ENCODE measurements around the gene MATK. TPM values are rescaled to one million over a fixed set of nuclear protein-coding genes. Genes with fewer than 3 reads are reported as not detected.

The MATK gene
- polyA plus RNA-seq, 1 donor from 2014 or later, result 2.6 TPM

- no peaks in the 10 kb centered on the region for H4K20me1 ChIP-seq (ENCODE audit: insufficient read depth)
- H3K27me3 ChIP-seq (ENCODE audit: insufficient read depth, low read depth, low read length), result no peaks in the 10 kb centered on the region
- TF ChIP-seq SMC3 (conservative IDR thresholded peaks at IDR 0.05; ENCODE audit: poor library complexity) (no peak), RAD21 (conservative IDR thresholded peaks at IDR 0.05) (no peak), TAF1 (IDR thresholded peaks at IDR 0.05; ENCODE audit: low read depth) (no peak), EP300 (conservative IDR thresholded peaks at IDR 0.05; ENCODE audit: poor library complexity, severe bottlenecking) (no peak), POLR2AphosphoS5 (IDR thresholded peaks at IDR 0.05) (no peak), EZH2 (IDR thresholded peaks at IDR 0.05; ENCODE audit: borderline replicate concordance, insufficient read depth, low read length, poor library complexity, severe bottlenecking) (no peak), CTCF (IDR thresholded peaks at IDR 0.05; ENCODE audit: poor library complexity, severe bottlenecking) (no peak), REST (IDR thresholded peaks at IDR 0.05; ENCODE audit: borderline replicate concordance) (no peak), MXI1 (conservative IDR thresholded peaks at IDR 0.05; ENCODE audit: poor library complexity, severe bottlenecking) (no peak)
- no peaks in the 10 kb centered on the region for H3K9me2 ChIP-seq (ENCODE audit: insufficient read depth, low read length)
- H3K79me2 ChIP-seq (replicated peaks; ENCODE audit: insufficient read depth, low read length), result no peaks in the 10 kb centered on the region
- H3K27ac ChIP-seq (ENCODE audit: low read length), result no peak overlapping the region
- H3K9me3 ChIP-seq (ENCODE audit: low read length), result no peaks in the 10 kb centered on the region
- H3K4me2 ChIP-seq (ENCODE audit: low read length), result no peak overlapping the region
- H2AFZ ChIP-seq (ENCODE audit: low read depth, low read length), result no peak overlapping the region
- no peak overlapping the region for H3K9ac ChIP-seq (ENCODE audit: low read length)
- no peaks in the 10 kb centered on the region for H3F3A ChIP-seq (ENCODE audit: insufficient read depth, low read length, poor library complexity, severe bottlenecking)
- no peak overlapping the region for H3K4me3 ChIP-seq (ENCODE audit: low read length)
- H3K36me3 ChIP-seq (ENCODE audit: insufficient read depth, low read length), result no peaks in the 10 kb centered on the region
Observed at GRCh38 chr19:3730457-3730958, 55.7 kb downstream of the MATK start.

Small RNAs within 50 kb of the gene (small RNA-seq; reads per million reads assigned to genes)
- 0 reads per million in 3 experiments for gene AC005777.1

Other genes starting within 250 kb of the MATK start
- gene TEKTIP1, start 247.2 kb downstream of the MATK start, polyA plus RNA-seq, result 1.2 TPM in 1 of 2 replicates, not detected in the other
- 38.5 and 41.4 TPM in 2 replicates for gene MFSD12, start 228.8 kb downstream of the MATK start, polyA plus RNA-seq
- 17.3 and 22.6 TPM in 2 replicates for gene HMG20B, start 213.4 kb downstream of the MATK start, polyA plus RNA-seq
- gene GIPC3, start 200.9 kb downstream of the MATK start, polyA plus RNA-seq, result not detected in 2 replicates
- not detected in 2 replicates for gene TBXA2R, start 179.5 kb downstream of the MATK start, polyA plus RNA-seq
- 21.4 and 26.6 TPM in 2 replicates for gene CACTIN, start 159.6 kb downstream of the MATK start, polyA plus RNA-seq
- gene PIP5K1C, start 85.9 kb downstream of the MATK start, polyA plus RNA-seq, result 7.0 and 7.1 TPM in 2 replicates
- gene TJP3, start 78.0 kb downstream of the MATK start, polyA plus RNA-seq, result 0.15 TPM in 1 of 2 replicates, not detected in the other
- gene APBA3, start 24.7 kb downstream of the MATK start, polyA plus RNA-seq, result 37.1 and 56.3 TPM in 2 replicates
- 74.7 and 83.8 TPM in 2 replicates for gene MRPL54, start 23.7 kb downstream of the MATK start, polyA plus RNA-seq
- gene RAX2, start 14.2 kb downstream of the MATK start, polyA plus RNA-seq, result not detected in 2 replicates
- gene ZFR2, start 82.7 kb upstream of the MATK start, polyA plus RNA-seq, result 9.0 and 16.9 TPM in 2 replicates
- 73.8 and 85.0 TPM in 2 replicates for gene ATCAY, start 94.3 kb upstream of the MATK start, polyA plus RNA-seq
- gene NMRK2, start 146.7 kb upstream of the MATK start, polyA plus RNA-seq, result not detected in 2 replicates
- 100 and 118 TPM in 2 replicates for gene DAPK3, start 184.7 kb upstream of the MATK start, polyA plus RNA-seq
- gene EEF2, start 199.1 kb upstream of the MATK start, polyA plus RNA-seq, result 716 and 865 TPM in 2 replicates
- gene PIAS4, start 221.4 kb upstream of the MATK start, polyA plus RNA-seq, result 22.3 and 27.0 TPM in 2 replicates

Data from neural cell (in vitro differentiated cells).